Calu3 (cell line): ENCODE data around the gene ZNF683. TPM values are rescaled to one million over a fixed set of nuclear protein-coding genes. Genes with fewer than 3 reads are reported as not detected.

ENCODE experiments used
- BruUV-seq: library from RNA; stranded (reverse); fragments of 400-500 nt; replicated peaks from 2 replicates; lab custom pipeline; 2021; lab: Mats Ljungman, UMichigan
- CTCF ChIA-PET: fragments of 300-600 bp; sonication (Branson Sonifier 250); formaldehyde crosslinking; loops from one replicate; lab custom pipeline; 2022; ENCODE audit warnings: antibody characterized with exemption; lab: Charles Lee
- DNase-seq: peaks from one replicate; pipeline ENCODE4 v3.0.0; 2022
- H3K27ac Mint-ChIP-seq: one replicate; pipeline ENCODE4 v1.8.0; 2022; ENCODE audit warnings: mixed read lengths; ENCODE audit not compliant: unreplicated experiment
- H3K27me3 Mint-ChIP-seq: one replicate; pipeline ENCODE4 v1.8.0; 2022; ENCODE audit warnings: mixed read lengths; ENCODE audit not compliant: unreplicated experiment
- H3K36me3 Mint-ChIP-seq: one replicate; pipeline ENCODE4 v1.8.0; 2022; ENCODE audit warnings: mild to moderate bottlenecking, moderate library complexity, mixed read lengths; ENCODE audit not compliant: insufficient read depth, unreplicated experiment
- H3K4me1 Mint-ChIP-seq: one replicate; pipeline ENCODE4 v1.8.0; 2022; ENCODE audit warnings: mild to moderate bottlenecking, low read depth, mixed read lengths; ENCODE audit not compliant: unreplicated experiment
- H3K4me3 Mint-ChIP-seq: one replicate; pipeline ENCODE4 v1.8.0; 2022; ENCODE audit warnings: mild to moderate bottlenecking, low read depth, moderate library complexity, mixed read lengths; ENCODE audit not compliant: unreplicated experiment
- H3K9me3 Mint-ChIP-seq: one replicate; pipeline ENCODE4 v1.8.0; 2022; ENCODE audit warnings: low read depth, mixed read lengths; ENCODE audit not compliant: unreplicated experiment
- intact Hi-C: fragments of 100-400 bp; cut with micrococcal nuclease; formaldehyde crosslinking; loops from one replicate; pipeline ENCODE4 v1.10.0; 2022; ENCODE audit not compliant: unreplicated experiment
- total RNA-seq: library from RNA; stranded (reverse); gene quantifications from 2 replicates; pipeline ENCODE4 v1.2.3, GENCODE V29; 2022
- TF ChIP-seq, protein P1 (sequence below): fragments of 200-600 bp; IDR thresholded peaks from one replicate; pipeline ENCODE4 v1.8.0; 2022; ENCODE audit warnings: antibody characterized with exemption; ENCODE audit not compliant: unreplicated experiment

Gene ZNF683
- total RNA-seq, 1 experiment from 2014 or later, result not detected

DNA sequence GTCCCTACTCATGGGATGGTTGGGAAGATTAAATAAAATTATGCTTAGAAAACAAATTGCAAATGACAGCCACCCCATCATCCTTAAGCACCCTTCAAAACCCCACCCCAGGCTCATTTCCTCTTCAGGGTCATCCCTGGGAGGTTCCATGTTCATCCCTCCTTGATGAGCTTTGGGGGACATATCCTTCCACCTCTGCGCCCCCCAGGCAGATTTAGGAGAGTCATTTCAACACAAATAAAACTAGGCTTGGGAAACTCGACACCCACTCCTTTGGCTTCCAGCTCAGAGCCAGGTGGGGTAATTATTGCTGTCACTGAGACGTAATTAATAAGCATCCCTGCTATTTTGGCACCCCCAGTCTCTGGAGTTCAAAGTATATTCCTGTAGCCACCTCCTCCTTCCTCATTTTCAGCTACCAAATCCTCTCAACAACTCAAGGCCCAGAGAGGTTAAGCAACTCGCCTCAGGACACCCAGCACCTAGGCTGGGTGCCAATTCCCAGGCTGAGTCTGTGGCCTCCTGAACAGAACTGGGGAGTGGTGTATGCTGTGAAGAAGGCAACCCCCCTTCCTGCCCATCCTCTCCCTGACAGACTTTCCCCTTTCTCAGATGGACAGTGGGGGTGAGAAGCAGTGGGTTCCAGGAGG is 19.2 kb downstream of the ZNF683 start:
- H3K4me1 Mint-ChIP-seq, result peaks cover 48% of the 10 kb centered on the region
- BruUV-seq, result TSS peak; percentile 43
- H3K9me3 Mint-ChIP-seq, result no peaks in the 10 kb centered on the region
- peaks cover 27% of the 10 kb centered on the region for H3K36me3 Mint-ChIP-seq
- H3K27ac Mint-ChIP-seq, result peak overlapping the region; percentile 91
- peak overlapping the region; percentile 57 for H3K4me3 Mint-ChIP-seq
- intact Hi-C loops, result no loop called here
- CTCF ChIA-PET, result no interaction called here
- no peak for DNase-seq
- TF ChIP-seq, protein P1, sequence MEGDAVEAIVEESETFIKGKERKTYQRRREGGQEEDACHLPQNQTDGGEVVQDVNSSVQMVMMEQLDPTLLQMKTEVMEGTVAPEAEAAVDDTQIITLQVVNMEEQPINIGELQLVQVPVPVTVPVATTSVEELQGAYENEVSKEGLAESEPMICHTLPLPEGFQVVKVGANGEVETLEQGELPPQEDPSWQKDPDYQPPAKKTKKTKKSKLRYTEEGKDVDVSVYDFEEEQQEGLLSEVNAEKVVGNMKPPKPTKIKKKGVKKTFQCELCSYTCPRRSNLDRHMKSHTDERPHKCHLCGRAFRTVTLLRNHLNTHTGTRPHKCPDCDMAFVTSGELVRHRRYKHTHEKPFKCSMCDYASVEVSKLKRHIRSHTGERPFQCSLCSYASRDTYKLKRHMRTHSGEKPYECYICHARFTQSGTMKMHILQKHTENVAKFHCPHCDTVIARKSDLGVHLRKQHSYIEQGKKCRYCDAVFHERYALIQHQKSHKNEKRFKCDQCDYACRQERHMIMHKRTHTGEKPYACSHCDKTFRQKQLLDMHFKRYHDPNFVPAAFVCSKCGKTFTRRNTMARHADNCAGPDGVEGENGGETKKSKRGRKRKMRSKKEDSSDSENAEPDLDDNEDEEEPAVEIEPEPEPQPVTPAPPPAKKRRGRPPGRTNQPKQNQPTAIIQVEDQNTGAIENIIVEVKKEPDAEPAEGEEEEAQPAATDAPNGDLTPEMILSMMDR, result no peak
- no peaks in the 10 kb centered on the region for H3K27me3 Mint-ChIP-seq

DNA sequence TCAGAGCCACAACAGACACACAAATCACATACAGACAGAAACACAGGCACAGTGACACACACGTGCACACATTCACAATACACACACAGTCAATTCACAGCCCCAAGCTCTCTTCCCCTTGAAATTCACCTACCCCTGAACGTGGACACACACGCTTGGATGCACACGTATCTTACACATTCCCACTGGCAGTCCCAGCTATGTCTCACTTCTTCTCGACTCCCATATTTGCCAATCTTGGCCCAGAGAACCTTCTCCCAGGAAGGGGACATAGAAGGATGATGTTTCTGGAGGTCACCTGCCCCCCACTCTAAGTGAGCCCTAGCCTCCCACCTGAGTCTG is 20.2 kb downstream of the ZNF683 start:
- DNase-seq, result no peak
- peaks cover 38% of the 10 kb centered on the region for H3K4me1 Mint-ChIP-seq
- CTCF ChIA-PET, result no interaction called here
- intact Hi-C loops, result no loop called here
- H3K9me3 Mint-ChIP-seq, result no peaks in the 10 kb centered on the region
- peaks cover 27% of the 10 kb centered on the region for H3K36me3 Mint-ChIP-seq
- H3K4me3 Mint-ChIP-seq, result peak overlapping the region; percentile 57
- BruUV-seq, result TSS peak; percentile 94
- H3K27ac Mint-ChIP-seq, result peak overlapping the region; percentile 84
- TF ChIP-seq, protein P1, result no peak
- H3K27me3 Mint-ChIP-seq, result no peaks in the 10 kb centered on the region

DNA sequence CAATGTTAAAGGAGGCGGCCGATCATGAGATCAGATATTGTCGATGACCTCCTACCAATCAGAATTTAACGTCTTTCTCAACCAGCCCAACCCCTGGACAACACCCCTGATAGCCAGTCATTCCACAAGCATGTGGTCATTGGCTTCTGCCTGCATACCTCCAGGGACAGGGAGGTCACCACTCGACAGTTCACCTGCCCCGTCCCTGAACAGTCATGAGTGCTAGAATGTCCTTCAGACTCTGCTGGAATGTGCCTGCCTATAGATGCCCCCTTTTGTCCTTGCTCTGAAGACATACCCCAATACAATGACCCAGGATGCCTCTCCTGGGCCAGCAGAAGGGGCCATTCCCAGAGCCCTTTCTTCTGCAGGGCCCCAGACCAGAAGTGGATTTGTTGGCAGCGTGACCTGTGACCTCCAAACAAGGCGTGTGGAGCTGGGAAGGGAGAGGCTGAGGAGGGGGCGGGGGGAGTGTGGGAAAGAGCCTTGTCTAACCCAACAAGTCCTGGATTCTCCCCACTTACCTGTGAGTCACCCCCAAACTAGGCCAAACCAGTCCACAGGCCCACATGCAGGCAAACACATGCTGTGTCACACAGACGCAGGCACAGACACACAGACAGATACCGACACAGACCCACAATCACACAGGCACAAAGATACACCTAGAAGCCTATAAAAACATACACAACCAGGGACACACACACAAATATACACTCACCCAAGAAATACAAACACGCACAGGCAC is 20.8 kb downstream of the ZNF683 start:
- H3K4me1 Mint-ChIP-seq, result peaks cover 33% of the 10 kb centered on the region
- peaks cover 27% of the 10 kb centered on the region for H3K36me3 Mint-ChIP-seq
- H3K27ac Mint-ChIP-seq, result peak overlapping the region; percentile 84
- DNase-seq, result peak; percentile 62
- TF ChIP-seq, protein P1, result no peak
- H3K27me3 Mint-ChIP-seq, result no peaks in the 10 kb centered on the region
- CTCF ChIA-PET, result no interaction called here
- no peaks in the 10 kb centered on the region for H3K9me3 Mint-ChIP-seq
- BruUV-seq, result TSS peak; percentile 1
- intact Hi-C loops, result no loop called here
- H3K4me3 Mint-ChIP-seq, result peak overlapping the region; percentile 57

DNA sequence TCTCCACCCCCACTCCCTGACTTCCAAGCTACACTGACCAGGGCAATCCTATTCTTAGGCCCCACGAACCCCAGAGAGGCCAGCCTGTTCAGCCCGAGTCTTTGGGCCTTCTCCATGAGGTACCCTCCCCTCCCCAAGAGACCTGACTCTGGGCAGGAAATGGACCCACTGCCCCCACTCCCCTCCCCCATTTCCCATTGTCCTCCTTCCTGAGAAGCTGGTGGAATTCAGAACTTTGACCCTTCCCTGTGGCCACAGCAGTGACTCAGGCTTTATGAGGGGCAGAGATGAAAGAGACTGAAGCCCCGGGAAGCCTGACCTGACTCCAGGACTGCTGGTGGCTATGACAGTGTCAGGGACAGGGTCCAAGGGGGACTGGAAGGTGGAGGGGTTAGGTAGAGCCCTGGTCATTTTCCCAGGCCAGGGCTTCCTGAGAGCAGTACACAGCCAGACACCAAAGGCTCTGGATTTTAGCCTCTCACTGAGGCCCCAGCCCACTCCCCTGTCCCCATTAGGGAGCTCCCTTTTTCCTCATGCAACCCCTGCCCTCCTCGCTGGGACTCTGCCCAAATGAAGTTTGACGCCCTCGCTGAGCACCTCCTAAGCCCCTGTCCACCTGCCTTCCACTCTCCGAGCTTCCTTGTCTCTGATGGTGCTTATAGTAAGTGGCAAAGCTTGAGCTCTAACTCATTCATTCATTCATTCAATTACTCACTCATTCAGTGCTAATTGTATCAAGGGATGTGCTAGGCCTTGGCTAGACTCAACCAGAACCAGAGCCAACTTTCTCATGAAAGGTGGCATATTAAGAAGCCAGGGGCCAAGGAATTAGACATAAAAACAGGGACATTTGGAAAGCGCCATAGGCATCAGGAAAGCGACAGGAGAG is 21.6 kb downstream of the ZNF683 start:
- TF ChIP-seq, protein P1, result no peak
- no peaks in the 10 kb centered on the region for H3K9me3 Mint-ChIP-seq
- peaks cover 27% of the 10 kb centered on the region for H3K36me3 Mint-ChIP-seq
- CTCF ChIA-PET, result interaction anchor here (0.6 to 1.2 kb wide), 3 partner anchors 8 to 362 kb away, joined by 4 to 5 read pairs (median 4); no protein-coding TSS in a partner anchor
- peaks cover 27% of the 10 kb centered on the region for H3K4me1 Mint-ChIP-seq
- no TSS peak for BruUV-seq
- peak overlapping the region; percentile 84 for H3K27ac Mint-ChIP-seq
- intact Hi-C loops, result no loop called here
- no peaks in the 10 kb centered on the region for H3K27me3 Mint-ChIP-seq
- peak overlapping the region; percentile 57 for H3K4me3 Mint-ChIP-seq
- DNase-seq, result no peak
